OCI-LY7 (cell line): ENCODE measurements around the gene TCP11. TPM values are rescaled to one million over a fixed set of nuclear protein-coding genes. Genes with fewer than 3 reads are reported as not detected.

Experiments used
- BruUV-seq: library from RNA; stranded (reverse); fragments of 400-500 nt; replicated peaks from 2 replicates; lab custom pipeline; 2021; lab: Mats Ljungman, UMichigan
- CTCF ChIA-PET: fragments of 300-600 bp; sonication (Branson Sonifier 250); formaldehyde crosslinking; loops from one replicate; lab custom pipeline; 2022; ENCODE audit warnings: antibody characterized with exemption; ENCODE audit not compliant: unreplicated experiment; lab: Charles Lee
- POLR2A ChIA-PET: fragments of 300-600 bp; sonication (Branson Sonifier 250); formaldehyde crosslinking; loops from one replicate; lab custom pipeline; 2022; ENCODE audit warnings: antibody characterized with exemption; lab: Charles Lee
- DNase-seq: peaks from one replicate; pipeline ENCODE4 v3.0.0-alpha.2; 2015; ENCODE audit warnings: low spot score
- H2AFZ ChIP-seq: fragments of 200-600 bp; sonication (generic), shearing (Covaris generic); 2 replicates; pipeline ENCODE4 v1.6.1; 2014; ENCODE audit warnings: mild to moderate bottlenecking, antibody characterized with exemption, low read length, moderate library complexity
- H3K27ac ChIP-seq: fragments of 200-600 bp; sonication (generic); 2 replicates; pipeline ENCODE4 v1.5.1; 2014; ENCODE audit warnings: mixed run types, low read depth, mild to moderate bottlenecking, moderate library complexity, low read length, inconsistent platforms; ENCODE audit not compliant: poor library complexity, severe bottlenecking
- H3K36me3 ChIP-seq: fragments of 200-600 bp; sonication (generic); 2 replicates; pipeline ENCODE4 v1.6.1; 2014; ENCODE audit warnings: mild to moderate bottlenecking, antibody characterized with exemption, low read length, moderate library complexity, mixed read lengths; ENCODE audit not compliant: insufficient read depth
- H3K4me1 ChIP-seq: fragments of 200-600 bp; sonication (generic); 2 replicates; pipeline ENCODE4 v1.5.1; 2014; ENCODE audit warnings: mild to moderate bottlenecking, low read length; ENCODE audit not compliant: insufficient read depth, poor library complexity, severe bottlenecking
- H3K4me2 ChIP-seq: fragments of 200-600 bp; sonication (generic); 2 replicates; pipeline ENCODE4 v1.6.1; 2014; ENCODE audit warnings: mild to moderate bottlenecking, low read length
- H3K4me3 ChIP-seq: fragments of 200-600 bp; sonication (generic); 2 replicates; pipeline ENCODE4 v1.5.1; 2014; ENCODE audit warnings: mild to moderate bottlenecking, low read depth, low read length; ENCODE audit not compliant: poor library complexity, severe bottlenecking
- H3K79me2 ChIP-seq: fragments of 200-600 bp; sonication (generic); 2 replicates; pipeline ENCODE4 v1.6.1; 2016; ENCODE audit warnings: low read depth, mild to moderate bottlenecking, low read length, moderate library complexity, mixed read lengths; ENCODE audit not compliant: insufficient read depth
- H3K9me2 ChIP-seq: fragments of 200-600 bp; sonication (generic); 2 replicates; pipeline ENCODE4 v1.6.1; 2016; ENCODE audit warnings: mild to moderate bottlenecking, low read length, mixed read lengths; ENCODE audit not compliant: insufficient read depth
- H3K9me3 ChIP-seq: fragments of 200-600 bp; sonication (generic); 2 replicates; pipeline ENCODE4 v1.6.1; 2014; ENCODE audit warnings: mild to moderate bottlenecking, mixed run types, low read length, mixed read lengths
- H4K20me1 ChIP-seq: fragments of 200-600 bp; sonication (generic); 2 replicates; pipeline ENCODE4 v1.6.1; 2014; ENCODE audit warnings: mild to moderate bottlenecking, antibody characterized with exemption, low read length, moderate library complexity, mixed read lengths; ENCODE audit not compliant: insufficient read depth
- EZH2phosphoT487 ChIP-seq: fragments of 200-600 bp; sonication (generic); IDR thresholded peaks from 2 replicates; pipeline ENCODE4 v1.6.1; 2018; ENCODE audit warnings: low read depth, borderline replicate concordance, mild to moderate bottlenecking, mixed run types, antibody characterized with exemption, low read length, moderate library complexity, mixed read lengths
- intact Hi-C: fragments of 100-400 bp; cut with micrococcal nuclease; formaldehyde crosslinking; loops from one replicate; pipeline ENCODE4 v1.10.0; 2022; ENCODE audit not compliant: unreplicated experiment
- total RNA-seq, 2 experiments: library from RNA; depleted of rRNA in 1 of 2; stranded (reverse); fragments of >200 nt in 1 of 2; shearing (Covaris generic) in 1 of 2; gene quantifications; 2 replicates each; pipeline ENCODE4 v1.2.3, GENCODE V29; 2014 to 2022
- TF ChIP-seq, protein P1 (sequence below): fragments of 200-600 bp; sonication (generic); conservative IDR thresholded peaks from 2 replicates; pipeline ENCODE4 v1.5.1; 2014; ENCODE audit warnings: mild to moderate bottlenecking, antibody characterized with exemption, low read length, moderate library complexity, mixed read lengths

TCP11 gene
- total RNA-seq, 2 experiments from 2014 or later: not detected

DNA sequence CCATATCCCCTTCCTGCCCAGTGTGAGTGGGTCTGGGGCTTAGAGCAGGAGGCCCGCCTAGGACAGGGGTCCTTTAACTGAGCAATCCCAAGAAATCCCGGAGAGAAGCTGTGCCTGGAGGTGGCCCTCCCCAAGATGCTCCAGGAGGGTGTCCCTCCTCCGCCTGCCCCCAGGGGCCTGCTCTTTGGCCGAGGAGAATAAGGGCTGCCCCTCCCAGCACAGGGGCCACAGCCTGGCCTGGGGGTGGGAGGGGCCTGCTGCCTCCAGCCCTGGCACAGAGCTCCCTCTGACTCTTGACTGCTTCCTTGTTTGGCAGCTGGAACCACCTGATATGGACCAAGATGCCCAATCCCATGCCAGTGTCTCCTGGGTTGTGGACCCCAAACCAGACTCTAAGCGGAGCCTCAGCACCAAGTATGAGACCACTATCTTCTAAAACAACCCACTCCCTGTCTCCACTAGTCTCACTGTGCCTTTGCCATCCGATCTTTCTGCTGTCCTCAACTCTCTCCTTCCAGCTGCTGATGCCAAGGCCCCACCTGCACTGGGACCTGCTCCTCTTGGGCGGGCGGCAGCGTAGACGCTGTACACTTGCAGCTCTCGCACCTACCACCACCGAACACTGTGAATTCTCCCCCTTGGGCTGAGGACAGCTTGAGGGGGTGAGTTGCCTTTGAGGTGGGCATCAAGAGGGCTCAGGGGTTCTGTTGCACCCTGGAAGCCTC, 54.3 kb downstream of the TCP11 start:
- Histone ChIP-seq H3K9me2 (no peaks in the 10 kb centered on the region), H3K9me3 (no peaks in the 10 kb centered on the region), H3K27ac (no peak overlapping the region), H3K4me1 (no peaks in the 10 kb centered on the region), H4K20me1 (no peaks in the 10 kb centered on the region), H3K4me2 (no peak overlapping the region), H3K4me3 (no peak overlapping the region), H3K79me2 (no peaks in the 10 kb centered on the region), H2AFZ (no peak overlapping the region), H3K36me3 (no peaks in the 10 kb centered on the region)
- BruUV-seq: no TSS peak
- ChIA-PET POLR2A (interaction anchor here (0.6 kb wide), 1 partner anchor 28 kb away, joined by 5 read pairs; no protein-coding TSS in a partner anchor), CTCF (no interaction called here)
- TF ChIP-seq EZH2phosphoT487: no peak
- TF ChIP-seq, protein P1, sequence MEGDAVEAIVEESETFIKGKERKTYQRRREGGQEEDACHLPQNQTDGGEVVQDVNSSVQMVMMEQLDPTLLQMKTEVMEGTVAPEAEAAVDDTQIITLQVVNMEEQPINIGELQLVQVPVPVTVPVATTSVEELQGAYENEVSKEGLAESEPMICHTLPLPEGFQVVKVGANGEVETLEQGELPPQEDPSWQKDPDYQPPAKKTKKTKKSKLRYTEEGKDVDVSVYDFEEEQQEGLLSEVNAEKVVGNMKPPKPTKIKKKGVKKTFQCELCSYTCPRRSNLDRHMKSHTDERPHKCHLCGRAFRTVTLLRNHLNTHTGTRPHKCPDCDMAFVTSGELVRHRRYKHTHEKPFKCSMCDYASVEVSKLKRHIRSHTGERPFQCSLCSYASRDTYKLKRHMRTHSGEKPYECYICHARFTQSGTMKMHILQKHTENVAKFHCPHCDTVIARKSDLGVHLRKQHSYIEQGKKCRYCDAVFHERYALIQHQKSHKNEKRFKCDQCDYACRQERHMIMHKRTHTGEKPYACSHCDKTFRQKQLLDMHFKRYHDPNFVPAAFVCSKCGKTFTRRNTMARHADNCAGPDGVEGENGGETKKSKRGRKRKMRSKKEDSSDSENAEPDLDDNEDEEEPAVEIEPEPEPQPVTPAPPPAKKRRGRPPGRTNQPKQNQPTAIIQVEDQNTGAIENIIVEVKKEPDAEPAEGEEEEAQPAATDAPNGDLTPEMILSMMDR: no peak
- no peak for DNase-seq
- intact Hi-C loops: no loop called here

DNA sequence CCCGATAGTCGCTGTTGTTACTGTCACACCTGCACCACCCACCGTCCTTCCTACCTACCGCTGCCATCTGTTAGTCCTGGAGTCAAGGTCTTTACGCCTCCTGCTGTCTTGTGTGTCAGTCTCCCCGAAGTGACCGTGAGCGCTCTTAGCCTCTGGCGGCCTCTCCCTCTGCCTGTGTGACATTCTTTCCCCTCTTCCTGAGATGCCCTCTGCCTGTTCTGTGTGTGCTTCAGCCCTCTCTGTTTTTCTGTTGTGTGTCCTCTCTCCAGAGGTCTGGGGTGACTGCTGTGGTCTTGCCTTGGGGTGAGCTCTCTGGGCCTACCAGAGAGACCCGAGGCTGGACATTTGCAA, 54.9 kb downstream of the TCP11 start:
- TF ChIP-seq EZH2phosphoT487: no peak
- TF ChIP-seq, protein P1: no peak
- POLR2A ChIA-PET: no interaction called here
- H3K36me3 ChIP-seq: no peaks in the 10 kb centered on the region
- no peak overlapping the region for H3K4me2 ChIP-seq
- H3K9me2 ChIP-seq: no peaks in the 10 kb centered on the region
- no peak overlapping the region for H3K4me3 ChIP-seq
- intact Hi-C loops: no loop called here
- no peaks in the 10 kb centered on the region for H4K20me1 ChIP-seq
- CTCF ChIA-PET: no interaction called here
- no peaks in the 10 kb centered on the region for H3K9me3 ChIP-seq
- H3K79me2 ChIP-seq: no peaks in the 10 kb centered on the region
- no peak overlapping the region for H3K27ac ChIP-seq
- no peak overlapping the region for H2AFZ ChIP-seq
- DNase-seq: no peak
- no peaks in the 10 kb centered on the region for H3K4me1 ChIP-seq
- BruUV-seq: no TSS peak
